ENCODE measurements around the gene HAP1. TPM values are rescaled to one million over a fixed set of nuclear protein-coding genes. Genes with fewer than 3 reads are reported as not detected.

HAP1 gene
- total RNA-seq, 1 experiment from 2014 or later, result 2.5 TPM

- TF ChIP-seq CTCF (conservative IDR thresholded peaks at IDR 0.05), result no peak
- Mint-ChIP-seq H3K36me3 (ENCODE audit: insufficient read depth in 1 of 3, low read depth in 3 of 3) (peaks cover 62 to 91% (median 84%) of the 10 kb centered on the region in 3 experiments), H3K9me3 (no peaks in the 10 kb centered on the region), H3K4me1 (no peaks in the 10 kb centered on the region), H3K27me3 (ENCODE audit: low read depth) (no peaks in the 10 kb centered on the region), H3K27ac (peak overlapping the region in 2 of 3 experiments; percentile 59 to 82; a peak in 3 of 7 replicates), H3K4me3 (no peak overlapping the region)
- no peak overlapping the region for H3K23ac ChIP-seq (ENCODE audit: insufficient read length, low read depth, low read length)
- no peak overlapping the region for H4K91ac ChIP-seq (ENCODE audit: insufficient read length, low read depth, low read length)
- H2BK12ac ChIP-seq (ENCODE audit: insufficient read length, low read depth, low read length), result no peak overlapping the region
- no peak overlapping the region for H3T11ph ChIP-seq (ENCODE audit: low read length)
- H2BK20ac ChIP-seq (ENCODE audit: low read depth, low read length, poor library complexity, severe bottlenecking), result no peak overlapping the region
- no peak overlapping the region for H4K8ac ChIP-seq (replicated peaks; ENCODE audit: insufficient read length, low read depth, low read length)
- H2AFZ ChIP-seq (ENCODE audit: low read length), result no peak overlapping the region
- no peak overlapping the region for H4K5ac ChIP-seq (ENCODE audit: insufficient read length, low read depth, low read length)
- no peak overlapping the region for H3K14ac ChIP-seq (ENCODE audit: insufficient read depth, low read length)
- H3K23me2 ChIP-seq (ENCODE audit: insufficient read length, low read depth, low read length, poor library complexity, severe bottlenecking), result no peaks in the 10 kb centered on the region
- no peak for DNase-seq
- no peak overlapping the region for H2AK5ac ChIP-seq (ENCODE audit: insufficient read length, low read length)
- H2BK5ac ChIP-seq (ENCODE audit: insufficient read length, low read length), result no peak overlapping the region
- no CpG with 5 or more reads among the region's 6 CpGs for WGBS (ENCODE audit: extremely low coverage, insufficient read length, low lambda C conversion rate)
- no peak overlapping the region for H3K27ac ChIP-seq (ENCODE audit: insufficient read length, low read depth, low read length)
- H3K4me1 ChIP-seq (ENCODE audit: insufficient read depth, low read length), result no peaks in the 10 kb centered on the region
- H2BK120ac ChIP-seq (ENCODE audit: low read depth, low read length, poor library complexity, severe bottlenecking), result no peak overlapping the region
- H3K18ac ChIP-seq (ENCODE audit: insufficient read length, low read depth, low read length), result no peak overlapping the region
- H3K9me3 ChIP-seq (ENCODE audit: control insufficient read depth, low read depth, low read length), result no peaks in the 10 kb centered on the region
- H3K9ac ChIP-seq (ENCODE audit: extremely low read depth, insufficient read length, low read length), result no peak overlapping the region
- H3K27me3 ChIP-seq (ENCODE audit: insufficient read depth, low read length), result no peaks in the 10 kb centered on the region
- H2BK15ac ChIP-seq (ENCODE audit: low read depth, low read length), result no peak overlapping the region
- no peak overlapping the region for H3K56ac ChIP-seq (ENCODE audit: insufficient read length, low read depth, low read length)
- no peak overlapping the region for H3K4ac ChIP-seq (ENCODE audit: low read depth, low read length)
- no peaks in the 10 kb centered on the region for H3K79me2 ChIP-seq (ENCODE audit: insufficient read depth, low read length)
- H3K79me1 ChIP-seq (ENCODE audit: insufficient read depth, low read depth, low read length, poor library complexity, severe bottlenecking), result no peaks in the 10 kb centered on the region
- H3K4me2 ChIP-seq (ENCODE audit: insufficient read depth, insufficient read length, low read length), result no peak overlapping the region
- no peaks in the 10 kb centered on the region for H4K20me1 ChIP-seq (ENCODE audit: control insufficient read depth, insufficient read depth, insufficient read length)
These were observed 26.4 kb upstream of the HAP1 start for GRCh38 chr17:41760878-41761277.
